Testis (tissue), 3 donors: ENCODE measurements around the gene KDM2A. TPM values are rescaled to one million over a fixed set of nuclear protein-coding genes. Genes with fewer than 3 reads are reported as not detected.
"Not testable (repeated sequence)": the region's sequence is repeated elsewhere in the genome, so short reads cannot be mapped to it uniquely, and the experiment has no call there.

Source experiments
- DNase-seq: peaks from one replicate; pipeline ENCODE4 v3.0.0-alpha.2; 2019
- H3K27ac ChIP-seq, 2 donors: fragments of 200-600 bp; sonication (generic); one replicate each; pipeline ENCODE4 v1.5.1; 2019
- H3K27me3 ChIP-seq: fragments of 200-600 bp; sonication (generic); one replicate; pipeline ENCODE4 v1.5.1; 2019
- H3K36me3 ChIP-seq: fragments of 200-600 bp; sonication (generic); one replicate; pipeline ENCODE4 v1.5.1; 2017; ENCODE audit warnings: low read depth; ENCODE audit errors: missing control alignments
- H3K4me1 ChIP-seq: fragments of 200-600 bp; sonication (generic); one replicate; pipeline ENCODE4 v1.5.1; 2019
- H3K4me3 ChIP-seq, 2 donors: fragments of 200-600 bp; sonication (generic); one replicate each; pipeline ENCODE4 v1.5.1; 2017 to 2019
- H3K9me3 ChIP-seq: fragments of 200-600 bp; sonication (generic); one replicate; pipeline ENCODE4 v1.5.1; 2017
- CTCF ChIP-seq, 3 experiments: fragments of 450-650 bp in 2 of 3; fragments of 200-600 bp in 1 of 3; sonication (generic) in 1 of 3; IDR thresholded peaks; one replicate each; pipeline ENCODE4 v1.5.1; 2016 to 2019; ENCODE audit warnings: antibody characterized with exemption in 3 of 3, mild to moderate bottlenecking in 2 of 3, moderate library complexity in 1 of 3
- POLR2A ChIP-seq: fragments of 450-650 bp; IDR thresholded peaks from one replicate; pipeline ENCODE4 v1.6.1; 2017; ENCODE audit warnings: antibody characterized with exemption, mild to moderate bottlenecking, moderate library complexity
- WGBS, 2 donors: methylation state at CpG; one replicate each; pipeline ENCODE4 v1.1.5; 2018; 5-methylcytosine and 5-hydroxymethylcytosine counted together
- intact Hi-C: fragments of 100-400 bp; cut with DNase I; formaldehyde crosslinking; loops from one replicate; pipeline ENCODE4 v1.15.1; 2023; ENCODE audit warnings: low total_unique reads
- polyA plus RNA-seq: library from polyadenylated mRNA; stranded (reverse); fragments of 350-450 nt; fragmentation: Illumina TruSeq; extraction: RNeasy Lipid Tissue Mini Kit (QIAGEN cat#74804); gene quantifications from one replicate; pipeline ENCODE4 v1.2.3, GENCODE V29; 2014; ENCODE audit warnings: low read depth, low replicate concordance; ENCODE audit not compliant: insufficient read depth
- total RNA-seq, 2 donors: library from RNA; depleted of rRNA; stranded (reverse); fragments of >200 nt; gene quantifications; one replicate each; pipeline ENCODE4 v1.2.3, GENCODE V29; 2016

Gene KDM2A
- total and polyA plus RNA-seq, 3 donors from 2014 or later, result 106 to 169 (median 142) TPM

GRCh38 chr11:67119585-67120391 lies 725 bp downstream of the KDM2A start:
- peak; percentile 59 for DNase-seq
- peak overlapping the region; percentile 87 to 91 for H3K4me3 ChIP-seq
- no peak for TF ChIP-seq POLR2A
- no peak for TF ChIP-seq CTCF (IDR thresholded peaks at IDR 0.05)
- intact Hi-C loops, result no loop called here
- no peaks in the 10 kb centered on the region for H3K27me3 ChIP-seq
- 0 to 1% methylated on average over 21 to 55 of the region's 61 CpGs for WGBS, 2 donors
- peaks cover 25% of the 10 kb centered on the region for H3K4me1 ChIP-seq
- H3K36me3 ChIP-seq, result no peaks in the 10 kb centered on the region
- H3K9me3 ChIP-seq, result no peaks in the 10 kb centered on the region
- H3K27ac ChIP-seq, result peak overlapping the region; percentile 99 to 100

GRCh38 chr11:67120456-67120855 lies 1.4 kb downstream of the KDM2A start:
- Histone ChIP-seq H3K36me3 (no peaks in the 10 kb centered on the region), H3K4me3 (peak overlapping the region; percentile 87 to 91), H3K27me3 (no peaks in the 10 kb centered on the region), H3K4me1 (peaks cover 25% of the 10 kb centered on the region), H3K9me3 (no peaks in the 10 kb centered on the region), H3K27ac (peak overlapping the region; percentile 72 to 99)
- no peak for DNase-seq
- intact Hi-C loops, result no loop called here
- TF ChIP-seq POLR2A (no peak), CTCF (IDR thresholded peaks at IDR 0.05) (no peak)
- 0% methylated on average over 12 of the region's 12 CpGs for WGBS, 2 donors

DNA sequence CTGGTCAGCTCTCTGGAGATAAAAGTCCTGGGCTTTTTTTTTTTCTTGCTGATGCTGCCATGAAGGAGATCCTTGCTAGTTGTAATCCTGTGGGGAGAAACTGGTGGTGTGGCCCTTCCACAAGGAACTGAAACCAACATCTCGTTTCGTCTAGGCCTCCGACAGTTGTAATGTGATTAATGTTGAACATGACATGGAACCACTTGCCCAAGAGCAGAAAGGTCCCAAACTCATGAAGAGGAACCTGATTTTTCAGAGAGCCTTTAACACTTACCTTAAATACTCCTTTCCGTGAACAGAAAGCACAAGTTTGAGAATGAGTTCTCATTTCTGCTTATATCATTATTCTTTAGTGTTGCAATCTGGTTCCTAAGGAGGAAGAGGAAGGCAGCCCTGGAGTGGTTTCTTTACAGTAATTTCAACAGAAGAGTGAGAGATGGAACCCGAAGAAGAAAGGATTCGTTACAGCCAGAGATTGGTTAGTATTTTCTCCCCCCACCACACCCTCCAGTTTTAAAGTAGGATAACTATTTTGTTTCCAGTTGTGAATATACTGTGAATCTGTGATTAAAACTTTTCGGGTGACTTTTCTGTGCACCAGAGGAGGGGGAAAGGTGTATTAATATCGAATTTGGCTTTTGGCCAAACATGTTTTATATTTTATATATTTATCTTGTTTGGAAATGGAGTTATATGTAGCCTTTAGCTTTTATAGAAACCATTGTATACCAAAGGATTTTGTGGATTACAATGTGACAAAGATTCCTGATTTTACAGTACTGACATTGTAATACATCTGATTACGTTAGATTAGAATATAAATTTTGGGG lies 2.0 kb downstream of the KDM2A start:
- H3K9me3 ChIP-seq, result no peaks in the 10 kb centered on the region
- H3K27me3 ChIP-seq, result no peaks in the 10 kb centered on the region
- peak overlapping the region; percentile 87 to 91 for H3K4me3 ChIP-seq
- peak; percentile 40 for DNase-seq
- intact Hi-C loops, result no loop called here
- WGBS, 2 donors, result 5% methylated on average over 9 of the region's 9 CpGs
- H3K4me1 ChIP-seq, result peaks cover 25% of the 10 kb centered on the region
- peak overlapping the region; percentile 72 to 99 for H3K27ac ChIP-seq
- no peaks in the 10 kb centered on the region for H3K36me3 ChIP-seq
- TF ChIP-seq CTCF (IDR thresholded peaks at IDR 0.05) (no peak), POLR2A (no peak)

- 84 to 88% methylated on average over 5 of the region's 5 CpGs for WGBS, 2 donors
- H3K27me3 ChIP-seq, H3K9me3 ChIP-seq, H3K27ac ChIP-seq, H3K36me3 ChIP-seq, DNase-seq, H3K4me3 ChIP-seq, intact Hi-C loops: not testable (repeated sequence)
- peaks cover 16% of the 10 kb centered on the region for H3K4me1 ChIP-seq
Measured at GRCh38 chr11:67123801-67124200, 4.7 kb downstream of the KDM2A start.

GRCh38 chr11:67126243-67126642 lies 7.2 kb downstream of the KDM2A start:
- H3K36me3 ChIP-seq, H3K9me3 ChIP-seq, H3K27ac ChIP-seq, H3K4me3 ChIP-seq, intact Hi-C loops, H3K27me3 ChIP-seq, DNase-seq: not testable (repeated sequence)
- H3K4me1 ChIP-seq, result peaks cover 11% of the 10 kb centered on the region
- 89 to 95% methylated on average over 8 of the region's 8 CpGs for WGBS, 2 donors
